ENCODE data around the gene PPCDC. TPM values are rescaled to one million over a fixed set of nuclear protein-coding genes. Genes with fewer than 3 reads are reported as not detected.
A peak's percentile ranks its signal among the peaks of the same experiment; 100 is the strongest.

The PPCDC gene
- polyA plus RNA-seq, 3 donors = 14.2 to 33.7 (median 18.7) TPM

GRCh38 chr15:75025107-75025506 is 1.7 kb downstream of the PPCDC start:
- no peaks in the 10 kb centered on the region for H3K27me3 ChIP-seq (ENCODE audit: control insufficient read depth in 2 of 2, insufficient read depth in 2 of 2, low read length in 2 of 2)
- peaks cover 30% of the 10 kb centered on the region for H3K79me2 ChIP-seq (ENCODE audit: insufficient read depth, low read length)
- TF ChIP-seq, protein P1, sequence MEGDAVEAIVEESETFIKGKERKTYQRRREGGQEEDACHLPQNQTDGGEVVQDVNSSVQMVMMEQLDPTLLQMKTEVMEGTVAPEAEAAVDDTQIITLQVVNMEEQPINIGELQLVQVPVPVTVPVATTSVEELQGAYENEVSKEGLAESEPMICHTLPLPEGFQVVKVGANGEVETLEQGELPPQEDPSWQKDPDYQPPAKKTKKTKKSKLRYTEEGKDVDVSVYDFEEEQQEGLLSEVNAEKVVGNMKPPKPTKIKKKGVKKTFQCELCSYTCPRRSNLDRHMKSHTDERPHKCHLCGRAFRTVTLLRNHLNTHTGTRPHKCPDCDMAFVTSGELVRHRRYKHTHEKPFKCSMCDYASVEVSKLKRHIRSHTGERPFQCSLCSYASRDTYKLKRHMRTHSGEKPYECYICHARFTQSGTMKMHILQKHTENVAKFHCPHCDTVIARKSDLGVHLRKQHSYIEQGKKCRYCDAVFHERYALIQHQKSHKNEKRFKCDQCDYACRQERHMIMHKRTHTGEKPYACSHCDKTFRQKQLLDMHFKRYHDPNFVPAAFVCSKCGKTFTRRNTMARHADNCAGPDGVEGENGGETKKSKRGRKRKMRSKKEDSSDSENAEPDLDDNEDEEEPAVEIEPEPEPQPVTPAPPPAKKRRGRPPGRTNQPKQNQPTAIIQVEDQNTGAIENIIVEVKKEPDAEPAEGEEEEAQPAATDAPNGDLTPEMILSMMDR (IDR thresholded peaks at IDR 0.05) = no peak
- peak overlapping the region; percentile 2 to 50 for H3K27ac ChIP-seq (ENCODE audit: low read depth in 1 of 2, low read length in 2 of 2)
- H3K4me1 ChIP-seq (ENCODE audit: control insufficient read depth in 1 of 2, insufficient read depth in 2 of 2, low read length in 2 of 2) = peaks cover 44 to 54% of the 10 kb centered on the region in 2 donors
- intact Hi-C loops (cut with micrococcal nuclease) = no loop called here
- H3K36me3 ChIP-seq (replicated peaks in 1 of 2; ENCODE audit: control insufficient read depth in 1 of 2, insufficient read depth in 2 of 2, low read length in 2 of 2) = peaks cover 0 to 4% of the 10 kb centered on the region in 2 donors
- peak overlapping the region; percentile 25 for H3K4me2 ChIP-seq (replicated peaks; ENCODE audit: extremely low read depth, low read length, poor library complexity, severe bottlenecking)
- 0% methylated on average over 1 of the region's 3 CpGs for WGBS (ENCODE audit: insufficient coverage)
- Mint-ChIP-seq H3K27ac (peak overlapping the region; percentile 40 to 91 (median 85)), H3K9me3 (peaks cover 0 to 2% (median 0%) of the 10 kb centered on the region in 7 donors), H3K36me3 (peaks cover 7 to 24% of the 10 kb centered on the region in 2 donors), H3K27me3 (ENCODE audit: low read depth in 3 of 3) (no peaks in the 10 kb centered on the region), H3K4me1 (peaks cover 46% of the 10 kb centered on the region), H3K4me3 (peak overlapping the region in 1 of 2 donors; percentile 51)
- H3K4me3 ChIP-seq (replicated peaks in 1 of 3; ENCODE audit: low read depth in 2 of 3, low read length in 3 of 3) = peak overlapping the region in 1 of 3 experiments; percentile 35
- H4K20me1 ChIP-seq (ENCODE audit: insufficient read depth, low read length) = no peaks in the 10 kb centered on the region
- no peak overlapping the region for H2AFZ ChIP-seq (ENCODE audit: insufficient read depth, low read depth, low read length, poor library complexity, severe bottlenecking)
- DNase-seq = peak in 2 of 3 donors; percentile 29 to 31
- no peak overlapping the region for H3K9ac ChIP-seq (ENCODE audit: insufficient read depth, low read length, poor library complexity, severe bottlenecking)
- no peaks in the 10 kb centered on the region for H3K9me3 ChIP-seq (replicated peaks in 1 of 2; ENCODE audit: control insufficient read depth in 1 of 2, insufficient read depth in 1 of 2, low read length in 2 of 2)

DNA sequence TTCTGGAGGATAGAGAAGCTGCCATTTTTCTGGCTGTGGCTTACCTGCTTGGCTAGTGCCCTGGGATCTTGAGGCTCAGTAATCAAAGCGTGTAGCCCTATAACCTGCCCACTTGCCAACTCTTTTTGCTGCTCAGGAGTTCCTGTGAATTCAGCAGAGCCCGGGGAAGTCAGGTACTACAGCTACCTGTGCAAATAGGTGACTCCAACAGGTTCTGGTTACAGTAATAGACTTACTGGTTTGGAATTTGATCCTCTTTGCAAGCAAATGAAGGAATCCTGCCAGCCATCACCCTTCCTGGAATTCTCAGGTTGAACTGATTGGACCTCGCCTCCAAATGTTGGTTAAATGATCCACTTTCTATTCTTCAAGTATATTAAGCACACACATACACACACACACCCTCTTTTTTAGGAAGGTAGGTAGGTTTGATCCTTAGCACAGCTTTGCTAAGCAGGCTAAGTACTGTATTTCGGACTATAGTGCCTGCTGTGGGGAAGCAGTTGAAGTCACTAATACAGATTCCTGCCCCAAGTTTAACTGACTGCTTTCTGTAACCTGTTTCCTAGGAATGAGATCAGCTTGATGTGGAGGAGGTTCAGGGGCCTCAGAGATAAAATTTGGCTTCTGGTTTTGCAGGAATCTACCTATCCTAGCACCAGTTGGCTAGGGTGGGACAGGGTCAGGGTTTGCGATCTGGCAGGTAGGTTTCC is 2.3 kb downstream of the PPCDC start:
- Mint-ChIP-seq H3K36me3 (peaks cover 11 to 27% of the 10 kb centered on the region in 2 donors), H3K4me1 (peaks cover 52% of the 10 kb centered on the region), H3K9me3 (peaks cover 0 to 2% (median 0%) of the 10 kb centered on the region in 7 donors), H3K27me3 (ENCODE audit: low read depth in 3 of 3) (no peaks in the 10 kb centered on the region), H3K27ac (peak overlapping the region in 4 of 7 donors; percentile 51 to 91 (median 78)), H3K4me3 (no peak overlapping the region)
- Histone ChIP-seq H3K4me3 (replicated peaks in 1 of 3; ENCODE audit: low read depth in 2 of 3, low read length in 3 of 3) (peak overlapping the region in 1 of 3 experiments; percentile 35), H3K27ac (ENCODE audit: low read depth in 1 of 2, low read length in 2 of 2) (peak overlapping the region in 1 of 2 donors; percentile 50), H3K9me3 (replicated peaks in 1 of 2; ENCODE audit: control insufficient read depth in 1 of 2, insufficient read depth in 1 of 2, low read length in 2 of 2) (no peaks in the 10 kb centered on the region), H4K20me1 (ENCODE audit: insufficient read depth, low read length) (no peaks in the 10 kb centered on the region), H3K4me1 (ENCODE audit: control insufficient read depth in 1 of 2, insufficient read depth in 2 of 2, low read length in 2 of 2) (peaks cover 50 to 60% of the 10 kb centered on the region in 2 donors), H3K4me2 (replicated peaks; ENCODE audit: extremely low read depth, low read length, poor library complexity, severe bottlenecking) (peak overlapping the region; percentile 25), H3K27me3 (ENCODE audit: control insufficient read depth in 2 of 2, insufficient read depth in 2 of 2, low read length in 2 of 2) (no peaks in the 10 kb centered on the region), H2AFZ (ENCODE audit: insufficient read depth, low read depth, low read length, poor library complexity, severe bottlenecking) (no peak overlapping the region), H3K9ac (ENCODE audit: insufficient read depth, low read length, poor library complexity, severe bottlenecking) (no peak overlapping the region), H3K36me3 (replicated peaks in 1 of 2; ENCODE audit: control insufficient read depth in 1 of 2, insufficient read depth in 2 of 2, low read length in 2 of 2) (peaks cover 0 to 4% of the 10 kb centered on the region in 2 donors), H3K79me2 (ENCODE audit: insufficient read depth, low read length) (peaks cover 36% of the 10 kb centered on the region)
- intact Hi-C loops (cut with micrococcal nuclease) = no loop called here
- WGBS (ENCODE audit: insufficient coverage) = 79% methylated on average over 2 of the region's 5 CpGs
- no peak for DNase-seq
- TF ChIP-seq, protein P1 (IDR thresholded peaks at IDR 0.05) = no peak

Data from CD14-positive monocyte (primary cell).